K562 (cell line): ENCODE measurements around the gene CCDC90B. TPM values are rescaled to one million over a fixed set of nuclear protein-coding genes. Genes with fewer than 3 reads are reported as not detected.

Source experiments
- ATAC-seq: fragments of 200-7000 bp; cut with Tn5 transposase; 3 replicates; pipeline ENCODE4 v1.9.1; 2020; ENCODE audit warnings: moderate library complexity
- BruUV-seq: library from RNA; stranded (reverse); fragments of 400-500 nt; replicated peaks from 2 replicates; lab custom pipeline; 2021; lab: Mats Ljungman, UMichigan
- CTCF ChIA-PET: fragments of 300-600 bp; formaldehyde crosslinking; extraction: SDS; loops from one replicate; lab custom pipeline; 2021; ENCODE audit warnings: low intra/inter-chr PET ratio; lab: Yijun Ruan, JAX
- POLR2A ChIA-PET: fragments of 300-600, 350-650 bp; sonication (Branson Sonifier 250); formaldehyde crosslinking; extraction: SDS; loops from one replicate; lab custom pipeline; 2021; ENCODE audit warnings: antibody characterized with exemption, inconsistent platforms; lab: Yijun Ruan, JAX
- DNase-seq, 4 experiments: peaks; one replicate each; pipeline versions ENCODE4 v3.0.0 to v3.0.0-alpha.2; 2011 to 2018; ENCODE audit warnings: low spot score in 3 of 4, mixed read lengths in 3 of 4; ENCODE audit errors: extremely low read depth in 1 of 4
- FAIRE-seq: peaks from 2 replicates; lab custom pipeline; 2011; peaks lifted over from hg19 to GRCh38; lab: Jason Lieb, UNC
- H2AFZ ChIP-seq: 2 replicates; pipeline ENCODE4 v1.6.0; 2011; ENCODE audit warnings: low read depth, low read length, control low read depth, inconsistent platforms
- H3K27ac ChIP-seq: fragments of 200-600 bp; 3 replicates; pipeline ENCODE4 v1.8.0; 2011; ENCODE audit warnings: low read depth, mild to moderate bottlenecking, control low read depth, inconsistent platforms, low read length, moderate library complexity, mixed read lengths; ENCODE audit errors: extremely low read depth
- H3K27me3 ChIP-seq, 2 experiments: fragments of 300-600 bp in 1 of 2; 2 replicates in 1 of 2; 3 replicates in 1 of 2; pipeline versions ENCODE4 v1.6.0 to v1.8.0; 2011; ENCODE audit warnings: inconsistent platforms in 2 of 2, low read length in 2 of 2, mild to moderate bottlenecking in 1 of 2, mixed read lengths in 1 of 2, moderate library complexity in 1 of 2; ENCODE audit not compliant: control insufficient read depth in 2 of 2, insufficient read depth in 2 of 2
- H3K36me3 ChIP-seq: fragments of 300-600 bp; 3 replicates; pipeline ENCODE4 v1.8.0; 2011; ENCODE audit warnings: mild to moderate bottlenecking, low read length, inconsistent platforms; ENCODE audit not compliant: control insufficient read depth, insufficient read depth
- H3K4me1 ChIP-seq, 2 experiments: fragments of 200-600 bp in 1 of 2; replicated peaks in 1 of 2; 2 replicates in 1 of 2; 3 replicates in 1 of 2; pipeline versions ENCODE4 v1.5.1 to v1.8.0; 2011; ENCODE audit warnings: inconsistent platforms in 2 of 2, low read length in 2 of 2, mild to moderate bottlenecking in 1 of 2, mixed read lengths in 1 of 2, moderate library complexity in 1 of 2; ENCODE audit not compliant: control insufficient read depth in 2 of 2, insufficient read depth in 2 of 2
- H3K4me2 ChIP-seq: 2 replicates; pipeline ENCODE4 v1.6.1; 2011; ENCODE audit warnings: low read length, control low read depth, inconsistent platforms, mixed read lengths; ENCODE audit not compliant: insufficient read depth
- H3K4me3 ChIP-seq: fragments of 200-600 bp; sonication (generic), shearing (Covaris generic); 2 replicates; pipeline ENCODE4 v1.5.1; 2016; ENCODE audit warnings: control low read depth, inconsistent platforms
- H3K79me2 ChIP-seq: fragments of 200-600 bp; 3 replicates; pipeline ENCODE4 v1.8.0; 2011; ENCODE audit warnings: low read length, inconsistent platforms; ENCODE audit not compliant: control insufficient read depth, insufficient read depth
- H3K9ac ChIP-seq, 2 experiments: 2 replicates each; pipeline versions ENCODE4 v1.6.0 to v1.6.1; 2011; ENCODE audit warnings: low read depth in 2 of 2, low read length in 2 of 2, control low read depth in 1 of 2, inconsistent platforms in 1 of 2, mild to moderate bottlenecking in 1 of 2, mixed read lengths in 1 of 2; ENCODE audit not compliant: insufficient read depth in 1 of 2
- H3K9me1 ChIP-seq: one replicate; pipeline ENCODE4 v1.6.0; 2011; ENCODE audit warnings: inconsistent platforms, mild to moderate bottlenecking, low read length, moderate library complexity; ENCODE audit not compliant: control insufficient read depth, insufficient read depth
- H3K9me3 ChIP-seq: replicated peaks from 2 replicates; pipeline ENCODE4 v1.5.1; 2011; ENCODE audit warnings: low read depth, low read length, inconsistent platforms; ENCODE audit not compliant: control insufficient read depth, insufficient read depth
- H4K20me1 ChIP-seq: replicated peaks from 2 replicates; pipeline ENCODE4 v1.6.1; 2011; ENCODE audit warnings: low read length, inconsistent platforms, mixed read lengths; ENCODE audit not compliant: control insufficient read depth, insufficient read depth
- BRD4 ChIP-seq: fragments of 200-600 bp; sonication (generic); IDR thresholded peaks from 2 replicates; pipeline ENCODE4 v1.6.1; 2017; ENCODE audit warnings: inconsistent platforms
- FOXJ2 ChIP-seq: fragments of 200-800 bp; sonication (Bioruptor generic); IDR thresholded peaks from 2 replicates; pipeline ENCODE4 v1.6.1; 2016; ENCODE audit warnings: missing genetic modification characterization, missing compliant biosample characterization
- FOXJ3 ChIP-seq: sonication (generic); formaldehyde crosslinking; IDR thresholded peaks from 2 replicates; pipeline ENCODE4 v1.4.0; 2020; ENCODE audit warnings: mild to moderate bottlenecking, missing genetic modification reagents
- GTF2A2 ChIP-seq: IDR thresholded peaks from 2 replicates; pipeline ENCODE4 v1.6.1; 2016; ENCODE audit warnings: mild to moderate bottlenecking, missing genetic modification characterization, missing compliant biosample characterization
- KDM4B ChIP-seq, 2 experiments: fragments of 450-650 bp in 1 of 2; sonication (generic) in 1 of 2; IDR thresholded peaks; 2 replicates each; pipeline ENCODE4 v1.6.1; 2016 to 2017; ENCODE audit warnings: borderline replicate concordance in 2 of 2, antibody characterized with exemption in 1 of 2, low read depth in 1 of 2, mild to moderate bottlenecking in 1 of 2
- MAFF ChIP-seq: IDR thresholded peaks from 2 replicates; pipeline ENCODE4 v1.6.1; 2012; ENCODE audit warnings: low read length, improper control_type of control experiment
- NUFIP1 ChIP-seq: fragments of 450-650 bp; IDR thresholded peaks from 2 replicates; pipeline ENCODE4 v1.6.1; 2018; ENCODE audit not compliant: partially characterized antibody
- POLR2AphosphoS2 ChIP-seq: IDR thresholded peaks from 2 replicates; pipeline ENCODE4 v1.6.1; 2012; ENCODE audit warnings: low read length, improper control_type of control experiment
- TRIM28 ChIP-seq: fragments of 450-650 bp; IDR thresholded peaks from 2 replicates; pipeline ENCODE4 v1.6.1; 2017
- ZNF121 ChIP-seq: sonication (generic); formaldehyde crosslinking; conservative IDR thresholded peaks from 2 replicates; pipeline ENCODE4 v1.8.0; 2022; ENCODE audit warnings: missing genetic modification reagents
- ZNF224 ChIP-seq: sonication (generic); formaldehyde crosslinking; IDR thresholded peaks from 2 replicates; pipeline ENCODE4 v1.8.0; 2022; ENCODE audit warnings: mild to moderate bottlenecking, missing genetic modification reagents
- whole genome bisulfite sequencing: fragments of 100-300 bp; shearing (Covaris generic); methylation state at CpG from one replicate; pipeline ENCODE4 v1.1.6; 2016; ENCODE audit warnings: low coverage, mixed read lengths; ENCODE audit not compliant: insufficient coverage; ENCODE audit errors: missing lambda C conversion rate; 5-methylcytosine and 5-hydroxymethylcytosine counted together
- in situ Hi-C: fragments of 300-500 bp; cut with MboI; formaldehyde crosslinking; loops from 4 replicates; pipeline ENCODE4 v1.15.0; 2018; ENCODE audit warnings: inconsistent platforms, mixed read lengths
- intact Hi-C: fragments of 100-400 bp; cut with micrococcal nuclease; formaldehyde crosslinking; loops from 2 replicates; pipeline ENCODE4 v1.14.2; 2022
- polyA plus RNA-seq, 8 experiments: library from polyadenylated mRNA; depleted of rRNA in 4 of 8; stranded (reverse) in 5 of 8; unstranded in 3 of 8; fragments of >200 nt; fragmentation: Nextera tagmentation in 2 of 8; fragmentation: Illumina TruSeq in 1 of 8; extraction: Ambion mirVana in 2 of 8; extraction: Trizol in 1 of 8; gene quantifications; 2 replicates each; pipeline versions ENCODE4 v1.2.1 to v1.2.3, GENCODE V29; 2011 to 2014; ENCODE audit warnings: inconsistent platforms in 1 of 8, missing spikeins in 1 of 8
- total RNA-seq, 7 experiments: library from RNA; depleted of rRNA in 6 of 7; stranded (reverse); fragments of >200 nt in 6 of 7; fragmentation: Illumina TruSeq in 2 of 7; extraction: Trizol in 2 of 7; gene quantifications; 2 replicates each; pipeline versions ENCODE4 v1.2.1 to v1.2.3, GENCODE V29; 2011 to 2021; ENCODE audit warnings: low replicate concordance in 1 of 7
- TF ChIP-seq, protein P1 (sequence below): fragments of 250-450 bp; sonication (Bioruptor Pico); IDR thresholded peaks from 2 replicates; pipeline ENCODE4 v1.4.0; 2020; ENCODE audit warnings: mild to moderate bottlenecking, moderate library complexity, borderline replicate concordance

CCDC90B gene
- total and polyA plus RNA-seq, 9 of the 15 experiments (the other 6 are each of a cell fraction or from before 2014, with no cell fraction given) = 26.6 to 63.6 (median 51.8) TPM

DNA sequence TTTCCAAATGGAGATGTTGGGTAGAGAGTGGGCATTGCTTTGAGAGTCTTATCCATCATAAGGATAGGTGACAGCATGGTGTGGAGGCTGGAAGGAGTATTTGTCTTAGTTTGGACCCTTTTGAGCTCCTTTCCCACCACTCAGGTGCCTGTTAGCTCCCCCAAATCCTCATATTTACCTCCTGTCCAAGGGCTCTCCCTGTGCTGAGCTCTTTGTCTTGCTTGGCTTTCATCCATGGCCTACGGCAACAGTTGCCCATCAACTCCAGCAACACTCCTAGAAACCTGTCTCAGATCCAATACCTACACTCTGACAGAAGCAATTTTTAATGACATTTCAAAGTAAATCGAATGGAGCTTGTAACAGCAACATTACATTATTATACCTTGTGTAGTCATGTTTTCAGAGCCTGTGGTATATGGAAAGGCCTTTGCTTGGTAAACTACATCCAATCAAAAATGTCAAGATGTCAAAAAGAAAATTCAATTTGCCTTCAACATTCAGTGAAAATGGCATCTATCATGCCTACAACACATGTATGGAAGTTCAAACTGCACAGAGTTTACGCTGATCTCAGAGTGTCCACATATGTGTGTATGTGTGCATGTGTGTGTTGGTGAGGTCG lies 49.4 kb upstream of the CCDC90B start:
- ChIA-PET CTCF (no interaction called here), POLR2A (interaction anchor here (1.6 kb wide), 1 partner anchor 12 kb away, joined by 4 read pairs; no protein-coding TSS in a partner anchor)
- DNase-seq = no peak
- in situ Hi-C loops = no loop called here
- no peaks in the 10 kb centered on the region for H3K9me3 ChIP-seq
- no peak for FAIRE-seq
- no peak overlapping the region for H3K4me2 ChIP-seq
- no peak for ATAC-seq
- no peaks in the 10 kb centered on the region for H3K9me1 ChIP-seq
- H3K27me3 ChIP-seq = no peaks in the 10 kb centered on the region
- intact Hi-C loops = no loop called here
- H3K79me2 ChIP-seq = no peaks in the 10 kb centered on the region
- no peaks in the 10 kb centered on the region for H4K20me1 ChIP-seq
- no peak overlapping the region for H2AFZ ChIP-seq
- no TSS peak for BruUV-seq
- no peaks in the 10 kb centered on the region for H3K4me1 ChIP-seq
- H3K27ac ChIP-seq = no peak overlapping the region
- TF ChIP-seq FOXJ2 = no peak
- no peak for TF ChIP-seq ZNF121 (CRISPR knock-in tag)
- no peak for TF ChIP-seq NUFIP1
- no peak for TF ChIP-seq ZNF224 (CRISPR knock-in tag)
- no peak for TF ChIP-seq MAFF
- TF ChIP-seq BRD4 = no peak
- TF ChIP-seq KDM4B (IDR thresholded peaks at IDR 0.05; ENCODE audit: borderline replicate concordance in 2 of 2, low read depth in 1 of 2) = no peak
- no peak for TF ChIP-seq FOXJ3 (CRISPR knock-in tag)
- TF ChIP-seq, protein P1, sequence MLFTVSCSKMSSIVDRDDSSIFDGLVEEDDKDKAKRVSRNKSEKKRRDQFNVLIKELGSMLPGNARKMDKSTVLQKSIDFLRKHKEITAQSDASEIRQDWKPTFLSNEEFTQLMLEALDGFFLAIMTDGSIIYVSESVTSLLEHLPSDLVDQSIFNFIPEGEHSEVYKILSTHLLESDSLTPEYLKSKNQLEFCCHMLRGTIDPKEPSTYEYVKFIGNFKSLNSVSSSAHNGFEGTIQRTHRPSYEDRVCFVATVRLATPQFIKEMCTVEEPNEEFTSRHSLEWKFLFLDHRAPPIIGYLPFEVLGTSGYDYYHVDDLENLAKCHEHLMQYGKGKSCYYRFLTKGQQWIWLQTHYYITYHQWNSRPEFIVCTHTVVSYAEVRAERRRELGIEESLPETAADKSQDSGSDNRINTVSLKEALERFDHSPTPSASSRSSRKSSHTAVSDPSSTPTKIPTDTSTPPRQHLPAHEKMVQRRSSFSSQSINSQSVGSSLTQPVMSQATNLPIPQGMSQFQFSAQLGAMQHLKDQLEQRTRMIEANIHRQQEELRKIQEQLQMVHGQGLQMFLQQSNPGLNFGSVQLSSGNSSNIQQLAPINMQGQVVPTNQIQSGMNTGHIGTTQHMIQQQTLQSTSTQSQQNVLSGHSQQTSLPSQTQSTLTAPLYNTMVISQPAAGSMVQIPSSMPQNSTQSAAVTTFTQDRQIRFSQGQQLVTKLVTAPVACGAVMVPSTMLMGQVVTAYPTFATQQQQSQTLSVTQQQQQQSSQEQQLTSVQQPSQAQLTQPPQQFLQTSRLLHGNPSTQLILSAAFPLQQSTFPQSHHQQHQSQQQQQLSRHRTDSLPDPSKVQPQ = no peak
- TF ChIP-seq POLR2AphosphoS2 = no peak
- TF ChIP-seq GTF2A2 = no peak
- no peak for TF ChIP-seq TRIM28
- H3K4me3 ChIP-seq = no peak overlapping the region
- no peak overlapping the region for H3K9ac ChIP-seq
- no peaks in the 10 kb centered on the region for H3K36me3 ChIP-seq
- WGBS = 0% methylated on average over 4 of the region's 4 CpGs
